Osteoblast (primary cell): Measurements from ENCODE around the gene WNT7A. TPM values are rescaled to one million over a fixed set of nuclear protein-coding genes. Genes with fewer than 3 reads are reported as not detected.

ENCODE experiments used
- DNase-seq: peaks from one replicate; pipeline ENCODE4 v3.0.0; 2011; ENCODE audit warnings: low spot score, mixed read lengths; ENCODE audit not compliant: insufficient read length; ENCODE audit errors: missing footprints
- H2AFZ ChIP-seq: 2 replicates; pipeline ENCODE4 v1.6.0; 2011; ENCODE audit warnings: mild to moderate bottlenecking, low read length
- H3K27ac ChIP-seq: 2 replicates; pipeline ENCODE4 v1.5.1; 2011; ENCODE audit warnings: mild to moderate bottlenecking, low read depth, low read length, moderate library complexity
- H3K27me3 ChIP-seq: 2 replicates; pipeline ENCODE4 v1.6.0; 2012; ENCODE audit warnings: mild to moderate bottlenecking, control low read depth, inconsistent platforms, low read length, moderate library complexity; ENCODE audit not compliant: insufficient read depth
- H3K36me3 ChIP-seq: 2 replicates; pipeline ENCODE4 v1.5.1; 2011; ENCODE audit warnings: mild to moderate bottlenecking, low read length, control low read depth, moderate library complexity; ENCODE audit not compliant: insufficient read depth
- H3K4me1 ChIP-seq: 2 replicates; pipeline ENCODE4 v1.5.1; 2011; ENCODE audit warnings: mild to moderate bottlenecking, low read length, control low read depth, moderate library complexity; ENCODE audit not compliant: insufficient read depth
- H3K4me2 ChIP-seq: 2 replicates; pipeline ENCODE4 v1.6.0; 2011; ENCODE audit warnings: mild to moderate bottlenecking, low read length; ENCODE audit not compliant: insufficient read depth
- H3K4me3 ChIP-seq: fragments of 200-600 bp; sonication (generic); 3 replicates; pipeline ENCODE4 v1.5.1; 2012; ENCODE audit warnings: mild to moderate bottlenecking, low read length, inconsistent platforms; ENCODE audit not compliant: insufficient read depth
- H3K79me2 ChIP-seq: 2 replicates; pipeline ENCODE4 v1.6.0; 2012; ENCODE audit warnings: mild to moderate bottlenecking, low read length, control low read depth, inconsistent platforms; ENCODE audit not compliant: insufficient read depth
- H3K9me3 ChIP-seq: 2 replicates; pipeline ENCODE4 v1.5.1; 2011; ENCODE audit warnings: low read depth, low read length, control low read depth
- H4K20me1 ChIP-seq: 2 replicates; pipeline ENCODE4 v1.6.0; 2012; ENCODE audit warnings: mild to moderate bottlenecking, low read length, control low read depth; ENCODE audit not compliant: insufficient read depth
- total RNA-seq: library from RNA; depleted of rRNA; stranded (reverse); fragments of >200 nt; gene quantifications from 2 replicates; pipeline ENCODE4 v1.2.3, GENCODE V29; 2012
- TF ChIP-seq, protein P1 (sequence below): IDR thresholded peaks from 2 replicates; pipeline ENCODE4 v1.5.1; 2011; ENCODE audit warnings: mild to moderate bottlenecking, low read depth, low read length, moderate library complexity; ENCODE audit errors: extremely low read depth

Gene WNT7A
- total RNA-seq, 1 donor, result not detected

DNA sequence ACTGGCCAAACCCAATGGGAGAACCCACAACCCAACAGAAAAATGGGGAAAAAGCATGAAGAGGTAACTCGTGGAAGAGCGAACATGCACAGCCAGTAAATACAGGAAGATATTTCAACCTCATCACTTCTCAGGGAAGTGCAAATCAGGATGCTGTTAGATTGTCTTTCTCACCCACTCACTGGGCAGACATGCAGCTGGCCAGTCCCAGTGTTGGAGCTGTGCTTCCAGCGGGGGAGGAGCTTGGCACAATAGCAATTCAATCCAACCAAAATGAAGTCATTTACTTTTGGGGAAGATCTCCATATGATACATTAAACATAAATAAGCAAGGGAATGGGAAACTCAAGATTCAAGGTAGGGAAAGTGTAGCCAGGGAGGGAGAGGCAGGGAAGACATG, 12.1 kb downstream of the WNT7A start:
- peak; percentile 0 for DNase-seq
- no peaks in the 10 kb centered on the region for H3K27me3 ChIP-seq
- H3K4me1 ChIP-seq, result no peaks in the 10 kb centered on the region
- no peak overlapping the region for H2AFZ ChIP-seq
- no peaks in the 10 kb centered on the region for H3K79me2 ChIP-seq
- no peaks in the 10 kb centered on the region for H3K36me3 ChIP-seq
- H4K20me1 ChIP-seq, result no peaks in the 10 kb centered on the region
- no peak overlapping the region for H3K4me2 ChIP-seq
- TF ChIP-seq, protein P1, sequence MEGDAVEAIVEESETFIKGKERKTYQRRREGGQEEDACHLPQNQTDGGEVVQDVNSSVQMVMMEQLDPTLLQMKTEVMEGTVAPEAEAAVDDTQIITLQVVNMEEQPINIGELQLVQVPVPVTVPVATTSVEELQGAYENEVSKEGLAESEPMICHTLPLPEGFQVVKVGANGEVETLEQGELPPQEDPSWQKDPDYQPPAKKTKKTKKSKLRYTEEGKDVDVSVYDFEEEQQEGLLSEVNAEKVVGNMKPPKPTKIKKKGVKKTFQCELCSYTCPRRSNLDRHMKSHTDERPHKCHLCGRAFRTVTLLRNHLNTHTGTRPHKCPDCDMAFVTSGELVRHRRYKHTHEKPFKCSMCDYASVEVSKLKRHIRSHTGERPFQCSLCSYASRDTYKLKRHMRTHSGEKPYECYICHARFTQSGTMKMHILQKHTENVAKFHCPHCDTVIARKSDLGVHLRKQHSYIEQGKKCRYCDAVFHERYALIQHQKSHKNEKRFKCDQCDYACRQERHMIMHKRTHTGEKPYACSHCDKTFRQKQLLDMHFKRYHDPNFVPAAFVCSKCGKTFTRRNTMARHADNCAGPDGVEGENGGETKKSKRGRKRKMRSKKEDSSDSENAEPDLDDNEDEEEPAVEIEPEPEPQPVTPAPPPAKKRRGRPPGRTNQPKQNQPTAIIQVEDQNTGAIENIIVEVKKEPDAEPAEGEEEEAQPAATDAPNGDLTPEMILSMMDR, result no peak
- H3K9me3 ChIP-seq, result no peaks in the 10 kb centered on the region
- no peak overlapping the region for H3K27ac ChIP-seq
- no peak overlapping the region for H3K4me3 ChIP-seq

DNA sequence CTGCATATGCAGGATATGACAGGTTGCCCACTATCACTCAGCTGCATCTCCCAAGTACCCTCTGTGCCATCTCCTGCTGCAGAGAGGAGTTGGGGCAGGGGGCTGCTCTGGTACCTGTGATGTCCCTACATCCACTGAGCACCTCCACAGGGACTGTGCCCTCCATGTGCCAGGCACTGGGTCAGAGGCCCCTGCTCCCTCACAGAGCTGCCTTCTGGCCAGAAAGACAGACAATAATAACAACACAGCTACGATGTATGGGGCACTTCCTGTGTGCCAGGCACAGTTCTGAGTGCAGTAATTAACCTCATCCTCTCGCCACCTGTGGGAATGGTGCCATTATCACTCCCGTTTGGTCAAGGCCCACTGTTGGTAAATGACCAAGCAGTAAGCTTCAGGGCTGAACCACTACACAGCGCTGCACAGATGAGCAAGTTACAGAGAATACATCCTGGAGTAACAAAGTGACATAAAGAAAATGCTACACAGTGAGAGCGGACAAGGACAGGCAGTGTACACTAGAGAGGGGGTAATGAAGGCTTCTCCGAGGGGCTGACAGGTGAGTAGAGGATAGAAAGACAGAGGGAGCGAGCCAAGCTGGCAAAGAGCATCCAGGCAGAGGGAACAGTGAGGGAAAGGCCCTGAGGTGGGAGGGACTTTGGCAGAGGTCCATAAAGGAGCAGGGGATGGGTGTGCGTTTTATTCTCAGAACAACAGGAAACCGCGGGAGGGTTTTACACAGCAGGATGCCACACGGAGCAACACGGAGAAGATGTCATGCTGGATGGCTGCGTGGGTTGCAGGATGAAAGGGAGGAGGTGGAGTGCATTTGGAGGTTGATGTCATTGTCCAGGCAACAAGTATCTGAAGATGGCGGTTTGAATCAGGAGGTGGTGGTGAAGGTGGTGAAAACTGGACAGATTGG, 13.6 kb downstream of the WNT7A start:
- Histone ChIP-seq H3K4me1 (no peaks in the 10 kb centered on the region), H3K4me3 (no peak overlapping the region), H4K20me1 (no peaks in the 10 kb centered on the region), H3K27ac (no peak overlapping the region), H2AFZ (no peak overlapping the region), H3K27me3 (no peaks in the 10 kb centered on the region), H3K4me2 (no peak overlapping the region), H3K9me3 (no peaks in the 10 kb centered on the region), H3K79me2 (no peaks in the 10 kb centered on the region), H3K36me3 (no peaks in the 10 kb centered on the region)
- TF ChIP-seq, protein P1, result no peak
- peak; percentile 30 for DNase-seq

DNA sequence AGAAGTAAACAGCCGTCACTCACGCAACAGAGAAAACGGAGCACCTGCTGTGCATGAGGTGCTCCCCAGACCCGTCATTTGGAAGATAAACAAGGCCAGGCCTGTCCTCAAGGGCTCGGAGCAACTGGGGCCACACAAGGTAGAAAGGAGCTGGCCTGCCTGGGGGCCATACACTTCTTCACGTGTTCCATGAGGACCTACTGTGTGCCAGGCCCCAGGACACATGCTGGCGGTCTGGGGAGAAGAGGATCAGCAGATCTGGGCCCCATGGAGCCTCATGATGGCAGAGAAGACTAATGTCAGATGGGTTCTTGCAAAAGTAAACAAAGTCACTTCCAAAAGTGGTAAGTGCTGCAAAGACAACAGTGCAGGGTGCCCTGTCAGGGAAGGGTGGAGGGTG, 14.3 kb downstream of the WNT7A start:
- Histone ChIP-seq H3K4me3 (no peak overlapping the region), H4K20me1 (no peaks in the 10 kb centered on the region), H3K27ac (no peak overlapping the region), H3K36me3 (no peaks in the 10 kb centered on the region), H3K79me2 (no peaks in the 10 kb centered on the region), H3K4me2 (no peak overlapping the region), H3K9me3 (no peaks in the 10 kb centered on the region), H2AFZ (no peak overlapping the region), H3K27me3 (no peaks in the 10 kb centered on the region), H3K4me1 (no peaks in the 10 kb centered on the region)
- TF ChIP-seq, protein P1, result no peak
- DNase-seq, result no peak

DNA sequence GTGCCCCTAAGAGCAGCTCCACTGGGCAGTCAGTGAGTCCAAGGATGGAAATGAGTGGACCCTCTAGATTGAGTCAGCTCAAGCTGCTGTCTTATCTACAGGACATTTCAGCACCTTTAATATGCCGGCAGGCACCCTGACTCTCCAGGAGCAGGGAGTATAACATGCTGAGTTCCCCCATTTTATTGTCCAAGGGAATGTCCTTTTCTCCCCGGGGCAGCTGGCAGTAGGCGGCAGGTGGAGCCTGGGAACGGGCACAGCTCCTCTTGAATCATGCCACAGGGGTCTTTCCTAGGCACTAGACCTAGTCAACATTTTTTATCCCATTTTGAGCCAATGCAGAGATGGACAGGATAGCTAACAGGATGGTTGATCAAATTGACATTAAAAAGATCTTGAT, 14.8 kb downstream of the WNT7A start:
- no peaks in the 10 kb centered on the region for H3K36me3 ChIP-seq
- TF ChIP-seq, protein P1, result no peak

More for the DNA sequence above, 14.8 kb downstream of the WNT7A start:
- no peaks in the 10 kb centered on the region for H3K9me3 ChIP-seq
- H3K27ac ChIP-seq, result no peak overlapping the region
- no peaks in the 10 kb centered on the region for H3K4me1 ChIP-seq
- H3K4me2 ChIP-seq, result no peak overlapping the region
- no peak overlapping the region for H3K4me3 ChIP-seq
- H4K20me1 ChIP-seq, result no peaks in the 10 kb centered on the region
- DNase-seq, result no peak
- no peaks in the 10 kb centered on the region for H3K27me3 ChIP-seq
- no peak overlapping the region for H2AFZ ChIP-seq
- H3K79me2 ChIP-seq, result no peaks in the 10 kb centered on the region
